ENCODE results near the gene S100Z.
"Not testable (repeated sequence)": the region's sequence is repeated elsewhere in the genome, so short reads cannot be mapped to it uniquely, and the experiment has no call there.

Gene S100Z

DNA sequence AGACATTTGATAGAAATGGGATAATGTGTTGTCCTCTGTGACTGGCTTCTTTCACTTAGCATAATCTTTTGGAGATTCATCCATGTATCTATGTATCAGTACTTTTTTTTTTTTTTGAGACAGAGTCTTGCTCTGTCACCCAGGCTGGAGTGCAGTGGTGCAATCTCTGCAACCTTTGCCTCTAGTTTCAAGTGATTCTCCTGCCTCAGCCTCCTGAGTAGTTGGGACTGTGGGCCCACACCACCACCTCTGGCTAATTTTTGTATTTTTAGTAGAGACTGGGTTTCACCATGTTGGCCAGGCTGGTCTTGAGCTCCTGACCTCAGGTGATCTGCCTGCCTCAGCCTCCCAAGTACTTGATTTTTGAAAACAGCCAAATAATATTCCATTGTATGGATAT is 23.4 kb upstream of the S100Z start:
- DNase-seq (ENCODE audit: low read depth in 2 of 2), result not testable (repeated sequence)

- peak in 1 of 2 donors; percentile 12 for DNase-seq (ENCODE audit: low read depth in 2 of 2)
These were observed 18.7 kb upstream of the S100Z start for GRCh38 chr5:76831110-76831452.

DNA sequence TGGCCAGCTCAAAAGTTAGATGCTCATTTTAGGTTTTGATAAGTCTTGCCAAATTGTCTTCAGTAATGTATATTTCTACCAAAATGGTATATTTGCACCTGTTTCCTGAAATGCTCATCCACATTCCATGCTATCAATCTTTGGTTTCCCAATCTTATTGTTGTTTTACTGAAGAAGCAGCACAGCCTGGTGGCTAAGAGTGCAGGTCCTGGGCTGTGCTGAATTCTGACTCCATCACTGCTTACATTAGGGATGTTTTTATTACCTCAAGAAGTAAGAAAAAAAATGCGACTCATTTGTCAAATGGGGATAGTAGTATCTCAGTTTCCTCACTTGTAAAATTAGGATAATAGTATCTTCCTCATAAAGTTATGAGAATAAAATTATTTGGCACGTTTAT is 13.6 kb upstream of the S100Z start:
- DNase-seq (ENCODE audit: low read depth in 2 of 2), result no peak

DNA sequence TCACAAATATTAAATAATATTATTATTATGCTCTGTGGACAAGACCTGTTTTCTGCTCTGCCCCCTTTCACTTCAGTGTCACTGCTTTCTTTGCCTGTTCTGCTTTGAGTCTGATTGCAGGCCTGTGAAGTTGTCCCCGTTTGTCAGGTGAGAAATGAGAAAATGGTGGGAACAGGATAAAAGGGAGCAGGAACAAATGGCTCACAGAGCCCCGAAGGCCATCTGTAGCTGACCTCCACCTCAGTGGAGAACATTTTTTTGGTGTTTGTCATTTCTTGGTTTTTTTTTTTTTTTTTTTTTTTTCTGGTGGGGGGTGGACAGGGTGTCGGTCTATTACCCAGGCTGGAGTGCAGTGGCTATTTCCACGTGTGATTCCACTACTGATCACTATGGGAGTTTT is 13.2 kb upstream of the S100Z start:
- no peak for DNase-seq (ENCODE audit: low read depth in 2 of 2)

- no peak for DNase-seq (ENCODE audit: low read depth in 2 of 2)
These were observed 11.1 kb upstream of the S100Z start for GRCh38 chr5:76838481-76839261.

- no peak for DNase-seq (ENCODE audit: low read depth in 2 of 2)
These were observed 8.5 kb upstream of the S100Z start for GRCh38 chr5:76841361-76841760.

GRCh38 chr5:76845890-76846289 is 3.9 kb upstream of the S100Z start:
- no peak for DNase-seq (ENCODE audit: low read depth in 2 of 2)

DNA sequence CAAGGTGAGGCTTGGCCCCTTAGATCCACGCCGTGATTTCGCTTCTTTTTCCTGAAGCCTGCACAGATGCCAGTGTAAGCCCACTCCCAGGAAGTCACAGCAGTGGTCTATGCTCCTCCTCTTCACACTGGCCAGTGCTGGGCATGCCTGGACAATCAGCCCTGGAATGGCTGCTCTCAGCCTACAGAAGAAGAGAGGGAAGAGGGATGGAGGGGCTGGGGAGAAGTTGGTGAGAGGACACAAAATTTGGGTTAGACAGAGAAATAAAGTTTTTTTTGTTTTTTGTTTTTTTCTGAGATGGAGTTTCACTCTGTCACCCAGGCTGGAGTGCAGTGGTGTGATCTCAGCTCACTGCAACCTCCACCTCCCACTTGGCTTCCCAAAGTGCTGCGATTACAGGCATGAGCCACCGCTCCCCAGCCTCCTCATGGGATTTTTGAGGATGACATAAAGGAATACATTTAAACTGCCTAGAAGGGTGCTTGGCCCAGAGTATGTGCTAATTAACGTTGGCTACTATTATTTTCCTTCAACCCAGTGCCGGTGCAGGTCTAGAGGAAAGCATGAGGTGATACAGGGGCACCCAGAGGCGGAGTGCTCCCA is 830 bp downstream of the S100Z start:
- DNase-seq (ENCODE audit: low read depth in 2 of 2), result no peak

DNA sequence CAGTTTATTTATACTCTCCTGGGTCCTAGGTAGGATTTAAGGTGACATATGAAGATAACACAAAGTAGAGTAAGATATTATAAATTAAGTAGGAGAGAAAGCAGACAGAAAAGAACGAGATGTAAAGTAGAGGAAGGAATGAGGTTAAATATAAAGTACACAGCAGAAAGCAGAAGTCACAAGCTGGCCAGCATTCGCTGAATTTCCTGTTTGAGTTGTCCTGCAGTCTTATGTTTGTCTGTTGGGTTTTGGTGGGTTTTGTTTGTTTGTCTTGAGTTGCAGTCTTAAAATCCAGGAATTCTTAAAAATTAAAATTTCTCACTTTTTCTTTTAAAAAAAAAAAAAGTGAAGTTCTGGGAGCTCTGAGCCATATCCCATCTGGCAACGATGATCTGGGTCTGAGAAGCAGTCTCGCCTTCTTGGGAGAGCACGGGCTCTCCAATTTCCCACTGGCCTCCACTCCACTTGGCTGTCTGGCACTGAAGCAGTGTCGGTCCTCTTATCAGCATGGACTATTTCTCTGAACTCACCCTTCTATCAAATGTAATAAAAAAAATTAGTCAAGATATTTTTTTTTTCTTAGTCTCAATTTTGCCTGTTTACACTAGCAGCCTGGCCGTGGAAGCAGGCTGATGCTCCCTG is 2.0 kb downstream of the S100Z start:
- DNase-seq (ENCODE audit: low read depth in 2 of 2), result no peak

GRCh38 chr5:76852772-76853171 is 3.0 kb downstream of the S100Z start:
- no peak for DNase-seq (ENCODE audit: low read depth in 2 of 2)

- DNase-seq (ENCODE audit: low read depth in 2 of 2), result not testable (repeated sequence)
These were observed 3.9 kb downstream of the S100Z start for GRCh38 chr5:76853741-76854140.

GRCh38 chr5:76854644-76855043 is 4.8 kb downstream of the S100Z start:
- no peak for DNase-seq (ENCODE audit: low read depth in 2 of 2)

GRCh38 chr5:76855501-76855900 is 5.7 kb downstream of the S100Z start:
- not testable (repeated sequence) for DNase-seq (ENCODE audit: low read depth in 2 of 2)

- DNase-seq (ENCODE audit: low read depth in 2 of 2), result peak in 1 of 2 donors; percentile 9
These were observed 6.1 kb downstream of the S100Z start for GRCh38 chr5:76855961-76856360.

GRCh38 chr5:76856800-76857199 is 7.0 kb downstream of the S100Z start:
- not testable (repeated sequence) for DNase-seq (ENCODE audit: low read depth in 2 of 2)

DNA sequence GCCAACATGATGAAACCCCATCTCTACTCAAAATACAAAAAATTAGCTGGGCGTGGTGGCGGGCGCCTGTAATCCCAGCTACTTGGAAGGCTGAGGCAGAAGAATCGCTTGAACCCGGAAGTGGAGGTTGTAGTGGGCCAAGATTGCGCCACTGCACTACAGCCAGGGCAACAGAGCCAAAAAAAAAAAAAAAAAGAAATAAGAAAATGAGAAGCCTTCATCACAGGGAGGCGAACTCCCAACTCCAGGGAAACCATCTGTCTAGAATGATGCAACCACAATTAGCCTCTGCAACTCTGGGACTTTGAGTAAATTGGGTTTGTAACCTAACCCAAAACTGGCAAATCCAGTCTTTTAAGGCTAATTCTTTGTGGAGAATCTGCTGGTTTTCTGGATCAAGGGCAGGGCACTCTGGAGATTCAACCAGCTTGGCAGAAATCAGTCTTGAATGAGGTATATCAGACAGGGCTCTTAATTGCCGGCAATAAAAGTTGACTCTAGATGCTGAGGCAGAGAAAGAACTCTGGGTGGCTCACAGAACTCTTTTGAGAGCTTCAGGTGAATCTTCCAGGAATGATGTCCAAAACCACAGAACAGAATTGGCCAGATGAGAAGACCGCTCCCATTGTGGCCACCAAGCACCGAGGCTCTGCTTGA is 9.9 kb downstream of the S100Z start:
- DNase-seq (ENCODE audit: low read depth in 2 of 2), result no peak

GRCh38 chr5:76861612-76862011 is 11.8 kb downstream of the S100Z start:
- DNase-seq (ENCODE audit: low read depth in 2 of 2), result no peak

DNA sequence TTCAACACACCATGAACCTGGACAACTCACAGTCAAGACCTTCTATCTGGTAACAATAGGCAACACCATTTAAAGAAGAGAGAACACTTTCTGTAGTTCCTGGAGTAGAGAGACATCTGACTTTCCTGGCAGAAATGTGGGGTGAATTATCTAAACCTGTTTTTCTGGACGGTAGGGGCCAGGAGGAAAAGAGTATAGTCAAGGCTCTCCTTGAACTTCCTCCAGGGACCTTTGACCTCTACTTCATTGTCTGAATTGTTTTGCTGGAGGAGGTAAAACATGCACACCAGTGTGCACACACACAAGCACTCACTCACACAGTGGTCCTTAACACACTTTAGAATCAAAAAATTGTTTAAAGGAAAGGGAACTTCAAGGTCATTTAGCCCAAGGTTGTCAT is 13.2 kb downstream of the S100Z start:
- no peak for DNase-seq (ENCODE audit: low read depth in 2 of 2)

DNA sequence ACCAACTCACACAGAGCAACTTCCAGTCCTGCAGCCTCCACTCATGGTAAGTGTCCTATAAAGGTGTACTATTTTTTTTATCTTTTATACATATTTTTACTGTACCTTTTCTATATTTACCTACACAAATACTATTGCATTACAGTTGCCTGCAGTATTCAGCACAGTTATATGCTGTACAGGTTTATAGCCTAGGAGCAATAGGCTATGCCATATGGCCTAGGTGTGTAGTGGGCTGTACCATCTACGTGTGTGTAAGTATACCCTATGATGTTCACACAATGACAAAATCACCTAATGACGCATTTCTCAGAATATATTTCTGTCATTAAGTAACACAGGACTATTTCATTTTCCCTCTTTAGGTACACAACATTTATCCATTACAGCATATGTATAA is 16.7 kb downstream of the S100Z start:
- no peak for DNase-seq (ENCODE audit: low read depth in 2 of 2)

DNA sequence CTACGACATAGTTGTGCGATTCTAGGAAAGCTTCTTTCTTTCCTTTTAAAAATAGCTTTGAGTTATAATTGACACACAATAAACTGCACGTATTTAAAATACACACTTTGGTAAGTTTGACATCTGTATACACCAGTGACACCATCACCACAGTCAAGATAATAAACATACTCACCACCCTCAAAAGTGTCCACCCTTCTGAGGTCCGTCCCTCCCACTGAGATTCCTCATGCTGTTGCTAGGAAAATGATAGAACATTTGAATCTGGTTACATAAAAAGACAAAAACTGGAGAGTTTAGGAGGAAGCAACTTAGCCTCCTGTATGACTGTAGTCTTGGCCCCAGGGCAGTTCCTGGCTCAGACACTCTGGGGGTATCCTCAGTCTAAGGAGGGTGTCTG is 17.2 kb downstream of the S100Z start:
- DNase-seq (ENCODE audit: low read depth in 2 of 2), result no peak

GRCh38 chr5:76867827-76868693 is 18.2 kb downstream of the S100Z start:
- DNase-seq (ENCODE audit: low read depth in 2 of 2), result peak; percentile 42 to 49

GRCh38 chr5:76870046-76870445 is 20.2 kb downstream of the S100Z start:
- no peak for DNase-seq (ENCODE audit: low read depth in 2 of 2)
